Measurements from ENCODE around the gene CDKL5. TPM values are rescaled to one million over a fixed set of nuclear protein-coding genes. Genes with fewer than 3 reads are reported as not detected.

The CDKL5 gene
- total and polyA plus RNA-seq, 3 experiments from 2014 or later = 1.2 to 2.6 (median 1.5) TPM

DNA sequence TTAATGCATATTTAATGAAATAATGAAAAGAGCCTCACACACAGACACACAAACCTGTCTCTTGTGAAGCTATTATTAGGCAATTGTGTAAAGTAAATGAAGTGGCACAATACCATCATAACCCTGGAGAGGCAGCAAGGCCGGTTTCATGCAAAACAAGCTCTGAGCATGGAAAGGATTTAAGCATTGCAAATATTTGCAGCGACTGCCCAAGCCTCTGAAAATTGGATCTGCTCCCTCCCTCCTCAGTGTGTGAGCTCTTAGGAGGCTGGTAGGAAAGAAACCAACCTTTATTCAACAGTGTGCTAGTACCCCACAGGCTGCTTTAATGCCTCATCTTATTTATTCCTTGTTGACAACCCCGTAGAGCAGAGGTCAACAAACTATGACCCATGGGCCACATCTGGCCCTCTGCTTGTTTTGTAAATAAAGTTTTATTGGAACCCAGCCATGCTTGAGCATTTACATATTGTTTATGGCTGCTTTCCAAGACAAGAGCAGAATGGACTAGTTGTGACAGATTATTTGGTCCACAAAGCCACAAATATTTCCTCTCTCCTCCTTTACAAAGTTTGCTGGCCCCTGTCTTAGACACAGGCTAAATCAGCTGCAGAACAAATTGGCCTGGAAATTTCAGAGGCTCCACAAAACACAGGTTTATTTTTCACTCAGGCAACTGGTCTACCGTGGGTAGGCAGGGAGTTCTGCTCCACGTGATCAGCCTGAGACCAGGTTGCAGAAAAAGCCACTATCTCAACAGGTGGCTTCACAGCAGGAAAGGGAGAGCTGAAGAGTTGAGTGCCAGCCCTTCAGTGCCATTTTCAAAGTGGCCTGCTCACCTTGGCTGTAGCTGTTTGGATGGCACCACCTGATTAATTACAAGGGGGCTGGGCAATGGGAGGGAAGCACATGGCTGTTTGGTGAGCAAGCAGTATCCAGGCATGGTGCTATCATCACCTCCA lies 229.7 kb downstream of the CDKL5 start:
- H3K36me3 ChIP-seq (ENCODE audit: insufficient read depth, low read length) = no peaks in the 10 kb centered on the region
- peaks cover 0 to 2% (median 0%) of the 10 kb centered on the region in 5 donors for H3K9me3 Mint-ChIP-seq
- CTCF ChIA-PET = no interaction called here
- no peak overlapping the region for H3K27ac ChIP-seq (ENCODE audit: low read depth, low read length)
- no peaks in the 10 kb centered on the region for H3K4me1 Mint-ChIP-seq
- no peak for DNase-seq
- peaks cover 0 to 3% of the 10 kb centered on the region in 2 donors for H3K27me3 Mint-ChIP-seq
- H3K27ac Mint-ChIP-seq = peak overlapping the region in 1 of 8 donors; percentile 70
- no peak overlapping the region for H3K4me3 ChIP-seq (ENCODE audit: low read length)
- no peaks in the 10 kb centered on the region for H3K27me3 ChIP-seq (ENCODE audit: insufficient read depth, low read length, poor library complexity, severe bottlenecking)
- H3K4me1 ChIP-seq (ENCODE audit: insufficient read depth, low read length) = no peaks in the 10 kb centered on the region
- H3K4me3 Mint-ChIP-seq = no peak overlapping the region
- POLR2A ChIA-PET = no interaction called here
- no peaks in the 10 kb centered on the region for H3K36me3 Mint-ChIP-seq
- H3K9me3 ChIP-seq (ENCODE audit: low read length) = no peaks in the 10 kb centered on the region

GRCh38 chrX:18661273-18661672 lies 235.9 kb downstream of the CDKL5 start:
- CTCF ChIA-PET = no interaction called here

GRCh38 chrX:18664947-18665346 lies 239.5 kb downstream of the CDKL5 start:
- ChIA-PET POLR2A (no interaction called here), CTCF (no interaction called here)
- DNase-seq = no peak
- peaks cover 0 to 8% (median 6%) of the 10 kb centered on the region in 3 donors for H3K4me1 Mint-ChIP-seq
- H3K4me3 ChIP-seq (ENCODE audit: low read length) = no peak overlapping the region
- no peaks in the 10 kb centered on the region for H3K9me3 ChIP-seq (ENCODE audit: low read length)
- no peak overlapping the region for H3K27ac ChIP-seq (ENCODE audit: low read depth, low read length)
- H3K4me1 ChIP-seq (ENCODE audit: insufficient read depth, low read length) = no peaks in the 10 kb centered on the region
- H3K36me3 Mint-ChIP-seq = peaks cover 0 to 3% (median 0%) of the 10 kb centered on the region in 3 donors
- peaks cover 0 to 3% (median 0%) of the 10 kb centered on the region in 5 donors for H3K9me3 Mint-ChIP-seq
- H3K27me3 ChIP-seq (ENCODE audit: insufficient read depth, low read length, poor library complexity, severe bottlenecking) = no peaks in the 10 kb centered on the region
- H3K4me3 Mint-ChIP-seq = no peak overlapping the region
- peaks cover 5 to 8% of the 10 kb centered on the region in 2 donors for H3K27me3 Mint-ChIP-seq
- no peak overlapping the region for H3K27ac Mint-ChIP-seq
- no peaks in the 10 kb centered on the region for H3K36me3 ChIP-seq (ENCODE audit: insufficient read depth, low read length)

More at GRCh38 chrX:18661273-18661672, 235.9 kb downstream of the CDKL5 start:
- Mint-ChIP-seq H3K9me3 (peaks cover 0 to 3% (median 0%) of the 10 kb centered on the region in 5 donors), H3K36me3 (peaks cover 0 to 3% (median 0%) of the 10 kb centered on the region in 3 donors), H3K4me3 (no peak overlapping the region), H3K4me1 (no peaks in the 10 kb centered on the region), H3K27ac (no peak overlapping the region), H3K27me3 (peaks cover 5% of the 10 kb centered on the region in 2 donors)
- Histone ChIP-seq H3K9me3 (ENCODE audit: low read length) (no peaks in the 10 kb centered on the region), H3K27ac (ENCODE audit: low read depth, low read length) (no peak overlapping the region), H3K4me3 (ENCODE audit: low read length) (no peak overlapping the region), H3K36me3 (ENCODE audit: insufficient read depth, low read length) (no peaks in the 10 kb centered on the region), H3K27me3 (ENCODE audit: insufficient read depth, low read length, poor library complexity, severe bottlenecking) (no peaks in the 10 kb centered on the region), H3K4me1 (ENCODE audit: insufficient read depth, low read length) (no peaks in the 10 kb centered on the region)
- POLR2A ChIA-PET = no interaction called here
- no peak for DNase-seq

- no peak overlapping the region for H3K27ac ChIP-seq (ENCODE audit: low read depth, low read length)
- H3K9me3 Mint-ChIP-seq = peaks cover 0 to 3% (median 0%) of the 10 kb centered on the region in 5 donors
- no peaks in the 10 kb centered on the region for H3K9me3 ChIP-seq (ENCODE audit: low read length)
- ChIA-PET CTCF (no interaction called here), POLR2A (no interaction called here)
- H3K36me3 Mint-ChIP-seq = peaks cover 0 to 3% (median 0%) of the 10 kb centered on the region in 3 donors
- H3K27me3 ChIP-seq (ENCODE audit: insufficient read depth, low read length, poor library complexity, severe bottlenecking) = no peaks in the 10 kb centered on the region
- H3K4me3 ChIP-seq (ENCODE audit: low read length) = no peak overlapping the region
- peaks cover 0 to 8% (median 6%) of the 10 kb centered on the region in 3 donors for H3K4me1 Mint-ChIP-seq
- H3K4me3 Mint-ChIP-seq = no peak overlapping the region
- no peak for DNase-seq
- H3K4me1 ChIP-seq (ENCODE audit: insufficient read depth, low read length) = no peaks in the 10 kb centered on the region
- H3K27me3 Mint-ChIP-seq = peaks cover 5 to 8% of the 10 kb centered on the region in 2 donors
- no peaks in the 10 kb centered on the region for H3K36me3 ChIP-seq (ENCODE audit: insufficient read depth, low read length)
- peak overlapping the region in 1 of 8 donors; percentile 87 for H3K27ac Mint-ChIP-seq
These were observed 241.2 kb downstream of the CDKL5 start for GRCh38 chrX:18666614-18667013.

GRCh38 chrX:18668071-18668835 lies 242.8 kb downstream of the CDKL5 start:
- H3K4me1 Mint-ChIP-seq = peaks cover 0 to 8% (median 6%) of the 10 kb centered on the region in 3 donors
- ChIA-PET POLR2A (no interaction called here), CTCF (no interaction called here)
- H3K4me1 ChIP-seq (ENCODE audit: insufficient read depth, low read length) = no peaks in the 10 kb centered on the region
- no peak overlapping the region for H3K27ac ChIP-seq (ENCODE audit: low read depth, low read length)
- no peaks in the 10 kb centered on the region for H3K9me3 ChIP-seq (ENCODE audit: low read length)
- H3K27ac Mint-ChIP-seq = no peak overlapping the region
- H3K27me3 Mint-ChIP-seq = peaks cover 5 to 8% of the 10 kb centered on the region in 2 donors
- H3K36me3 Mint-ChIP-seq = peaks cover 0 to 3% (median 0%) of the 10 kb centered on the region in 3 donors
- no peaks in the 10 kb centered on the region for H3K36me3 ChIP-seq (ENCODE audit: insufficient read depth, low read length)
- no peak overlapping the region for H3K4me3 ChIP-seq (ENCODE audit: low read length)
- H3K9me3 Mint-ChIP-seq = peaks cover 0 to 3% (median 0%) of the 10 kb centered on the region in 5 donors
- no peak for DNase-seq
- no peaks in the 10 kb centered on the region for H3K27me3 ChIP-seq (ENCODE audit: insufficient read depth, low read length, poor library complexity, severe bottlenecking)
- H3K4me3 Mint-ChIP-seq = peak overlapping the region in 2 of 7 donors; percentile 8 to 52

DNA sequence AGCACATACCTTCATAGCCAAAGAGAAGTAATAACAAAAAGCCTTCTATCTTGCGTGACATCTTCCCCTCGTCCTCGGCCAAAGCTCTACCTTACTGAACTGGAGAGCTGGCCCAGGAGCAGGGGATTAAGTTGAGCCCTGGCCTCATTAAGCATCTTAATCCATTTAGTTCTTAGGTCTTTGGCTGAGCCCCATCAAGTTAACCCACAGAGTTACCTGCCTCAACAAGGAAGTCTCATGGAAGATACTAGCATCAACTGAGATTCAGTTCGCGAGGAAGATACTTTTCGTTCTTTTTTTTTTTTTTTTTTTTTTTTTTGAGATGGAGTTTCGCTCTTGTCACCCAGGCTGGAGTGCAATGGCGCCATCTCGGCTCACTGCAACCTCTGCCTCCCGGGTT lies 246.6 kb downstream of the CDKL5 start, which contains the start of gene RS1:
RS1 (minus strand) TSS at position 101 of the 400 bp plus-strand sequence; CDS start at position 61, 40 bp downstream.
- Mint-ChIP-seq H3K4me3 (peak within 1 kb of the TSS in 1 of 7 donors; percentile 62), H3K27me3 (peaks cover 0 to 9% of the 10 kb centered on the region in 2 donors), H3K36me3 (peaks cover 0 to 2% (median 0%) of the 10 kb centered on the region in 3 donors), H3K27ac (peak within 1 kb of the TSS in 1 of 8 donors; percentile 24), H3K9me3 (peaks cover 0 to 3% (median 0%) of the 10 kb centered on the region in 5 donors), H3K4me1 (peaks cover 7 to 14% (median 10%) of the 10 kb centered on the region in 3 donors)
- CTCF ChIA-PET = no interaction called here
- POLR2A ChIA-PET = no interaction called here
- H3K36me3 ChIP-seq (ENCODE audit: insufficient read depth, low read length) = no peaks in the 10 kb centered on the region
- no peak within 1 kb of the TSS for H3K4me3 ChIP-seq (ENCODE audit: low read length)
- no peak within 1 kb of the TSS for H3K27ac ChIP-seq (ENCODE audit: low read depth, low read length)
- no peaks in the 10 kb centered on the region for H3K9me3 ChIP-seq (ENCODE audit: low read length)
- no peak for DNase-seq
- H3K27me3 ChIP-seq (ENCODE audit: insufficient read depth, low read length, poor library complexity, severe bottlenecking) = no peaks in the 10 kb centered on the region
- no peaks in the 10 kb centered on the region for H3K4me1 ChIP-seq (ENCODE audit: insufficient read depth, low read length)

- peak in 3 of 5 donors; percentile 3 to 47 (median 10) for DNase-seq
- no peak overlapping the region for H3K27ac ChIP-seq (ENCODE audit: low read depth, low read length)
- peaks cover 0 to 6% (median 0%) of the 10 kb centered on the region in 5 donors for H3K9me3 Mint-ChIP-seq
- no peaks in the 10 kb centered on the region for H3K27me3 ChIP-seq (ENCODE audit: insufficient read depth, low read length, poor library complexity, severe bottlenecking)
- H3K4me1 ChIP-seq (ENCODE audit: insufficient read depth, low read length) = no peaks in the 10 kb centered on the region
- H3K9me3 ChIP-seq (ENCODE audit: low read length) = no peaks in the 10 kb centered on the region
- H3K36me3 ChIP-seq (ENCODE audit: insufficient read depth, low read length) = no peaks in the 10 kb centered on the region
- peak overlapping the region; percentile 60 for H3K4me3 ChIP-seq (ENCODE audit: low read length)
- H3K27me3 Mint-ChIP-seq = peaks cover 0 to 11% of the 10 kb centered on the region in 2 donors
- ChIA-PET POLR2A (no interaction called here), CTCF (no interaction called here)
- H3K4me1 Mint-ChIP-seq = peaks cover 7 to 12% (median 8%) of the 10 kb centered on the region in 3 donors
- peaks cover 0 to 2% (median 0%) of the 10 kb centered on the region in 3 donors for H3K36me3 Mint-ChIP-seq
- H3K4me3 Mint-ChIP-seq = peak overlapping the region; percentile 80 to 93 (median 83)
- peak overlapping the region in 7 of 8 donors; percentile 42 to 96 (median 81) for H3K27ac Mint-ChIP-seq
These were observed 249.0 kb downstream of the CDKL5 start for GRCh38 chrX:18674417-18674787.
